Activated B cell treated with CpG ODN at 0.5 μM for 24 hours (primary cell): ENCODE data around the gene TRAPPC6A. TPM values are rescaled to one million over a fixed set of nuclear protein-coding genes. Genes with fewer than 3 reads are reported as not detected.
A peak's percentile ranks its signal among the peaks of the same experiment; 100 is the strongest.

Experiments
- ATAC-seq: fragments of 200-7000 bp; cut with Tn5 transposase; one replicate; pipeline ENCODE4 v1.10.0; 2021; ENCODE audit warnings: low read depth, mild to moderate bottlenecking, moderate library complexity
- CTCF ChIA-PET: fragments of 350-600 bp; sonication (Branson Sonifier 250); formaldehyde crosslinking; loops from one replicate; lab custom pipeline; 2021; ENCODE audit warnings: antibody characterized with exemption; lab: Charles Lee
- POLR2A ChIA-PET: fragments of 350-600 bp; sonication (Branson Sonifier 250); formaldehyde crosslinking; loops from one replicate; lab custom pipeline; 2021; ENCODE audit warnings: antibody characterized with exemption; lab: Charles Lee
- DNase-seq: peaks from one replicate; pipeline ENCODE4 v3.0.0; 2022
- H3K27ac Mint-ChIP-seq: one replicate; pipeline ENCODE4 v1.8.0; 2020; ENCODE audit warnings: mixed read lengths
- H3K27me3 Mint-ChIP-seq: one replicate; pipeline ENCODE4 v1.8.0; 2021; ENCODE audit warnings: mixed read lengths
- H3K36me3 Mint-ChIP-seq: one replicate; pipeline ENCODE4 v1.8.0; 2021; ENCODE audit warnings: low read depth, mixed read lengths
- H3K4me1 Mint-ChIP-seq: one replicate; pipeline ENCODE4 v1.8.0; 2021; ENCODE audit warnings: mixed read lengths
- H3K4me3 Mint-ChIP-seq: one replicate; pipeline ENCODE4 v1.8.0; 2020; ENCODE audit warnings: mild to moderate bottlenecking, mixed read lengths
- H3K9me3 Mint-ChIP-seq: one replicate; pipeline ENCODE4 v1.8.0; 2020; ENCODE audit warnings: mixed read lengths
- CTCF ChIP-seq: fragments of 200-600 bp; IDR thresholded peaks from one replicate; pipeline ENCODE4 v1.8.0; 2022; ENCODE audit warnings: antibody characterized with exemption, mild to moderate bottlenecking
- intact Hi-C: fragments of 100-400 bp; cut with micrococcal nuclease; formaldehyde crosslinking; loops from one replicate; pipeline ENCODE4 v1.15.1; 2024
- total RNA-seq: library from RNA; stranded (reverse); gene quantifications from 2 replicates; pipeline ENCODE4 v1.2.3, GENCODE V29; 2022

The TRAPPC6A gene
- total RNA-seq, 1 donor from 2014 or later: 56.0 TPM

GRCh38 chr19:45151320-45151719 lies 26.7 kb downstream of the TRAPPC6A start:
- H3K36me3 Mint-ChIP-seq: no peaks in the 10 kb centered on the region
- peak overlapping the region; percentile 38 for H3K4me3 Mint-ChIP-seq
- H3K4me1 Mint-ChIP-seq: peaks cover 15% of the 10 kb centered on the region
- ATAC-seq: no peak
- ChIA-PET POLR2A (no interaction called here), CTCF (no interaction called here)
- intact Hi-C loops: no loop called here
- TF ChIP-seq CTCF: no peak
- no peak overlapping the region for H3K27ac Mint-ChIP-seq
- DNase-seq: no peak
- H3K27me3 Mint-ChIP-seq: peaks cover 24% of the 10 kb centered on the region
- H3K9me3 Mint-ChIP-seq: no peaks in the 10 kb centered on the region

- Mint-ChIP-seq H3K4me1 (peaks cover 15% of the 10 kb centered on the region), H3K9me3 (no peaks in the 10 kb centered on the region), H3K4me3 (no peak overlapping the region), H3K27ac (no peak overlapping the region), H3K27me3 (peaks cover 22% of the 10 kb centered on the region), H3K36me3 (peaks cover 3% of the 10 kb centered on the region)
- ATAC-seq (no peak), DNase-seq (no peak)
- ChIA-PET POLR2A (no interaction called here), CTCF (no interaction called here)
- intact Hi-C loops: no loop called here
- no peak for TF ChIP-seq CTCF
These were observed 27.2 kb downstream of the TRAPPC6A start for GRCh38 chr19:45150751-45151281.

- Mint-ChIP-seq H3K4me3 (no peak overlapping the region), H3K36me3 (peaks cover 3% of the 10 kb centered on the region), H3K27me3 (peaks cover 17% of the 10 kb centered on the region), H3K4me1 (peaks cover 15% of the 10 kb centered on the region), H3K9me3 (no peaks in the 10 kb centered on the region), H3K27ac (no peak overlapping the region)
- DNase-seq (no peak), ATAC-seq (no peak)
- intact Hi-C loops: no loop called here
- POLR2A ChIA-PET: no interaction called here
- CTCF ChIA-PET: interaction anchor here (0.7 kb wide), 1 partner anchor 37 kb away, joined by 3 read pairs; no protein-coding TSS in a partner anchor
- no peak for TF ChIP-seq CTCF
These were observed 27.9 kb downstream of the TRAPPC6A start for GRCh38 chr19:45150180-45150579.

GRCh38 chr19:45149129-45149528 lies 28.9 kb downstream of the TRAPPC6A start:
- ATAC-seq (no peak), DNase-seq (no peak)
- peaks cover 6% of the 10 kb centered on the region for H3K36me3 Mint-ChIP-seq
- no peaks in the 10 kb centered on the region for H3K9me3 Mint-ChIP-seq
- ChIA-PET POLR2A (interaction anchor here (0.6 to 1.4 kb wide), 2 partner anchors 15 to 1197 kb away, joined by 3 to 4 read pairs; no protein-coding TSS in a partner anchor), CTCF (no interaction called here)
- no peak overlapping the region for H3K4me3 Mint-ChIP-seq
- peaks cover 13% of the 10 kb centered on the region for H3K4me1 Mint-ChIP-seq
- intact Hi-C loops: no loop called here
- no peak overlapping the region for H3K27ac Mint-ChIP-seq
- peaks cover 13% of the 10 kb centered on the region for H3K27me3 Mint-ChIP-seq
- TF ChIP-seq CTCF: no peak

GRCh38 chr19:45147835-45148676 lies 30.0 kb downstream of the TRAPPC6A start:
- Mint-ChIP-seq H3K4me3 (no peak overlapping the region), H3K27me3 (peaks cover 10% of the 10 kb centered on the region), H3K27ac (no peak overlapping the region), H3K9me3 (no peaks in the 10 kb centered on the region), H3K4me1 (peaks cover 8% of the 10 kb centered on the region), H3K36me3 (peaks cover 7% of the 10 kb centered on the region)
- ATAC-seq (no peak), DNase-seq (no peak)
- intact Hi-C loops: no loop called here
- ChIA-PET CTCF (no interaction called here), POLR2A (interaction anchor here (0.6 kb wide), 1 partner anchor 109 kb away, joined by 4 read pairs; no protein-coding TSS in a partner anchor)
- no peak for TF ChIP-seq CTCF
